Liver (tissue), 3 donors: ENCODE results near the gene DONSON.

Experiments used
- CTCF ChIP-seq: fragments of 150-350 bp; IDR thresholded peaks from 2 replicates; pipeline ENCODE4 v1.5.1; 2017; ENCODE audit warnings: improper control_type of control experiment, low read depth, low read length; ENCODE audit not compliant: missing input control
- JUND ChIP-seq, 2 donors: IDR thresholded peaks; 2 replicates each; pipeline ENCODE4 v1.6.1; 2016; ENCODE audit warnings: antibody characterized with exemption in 2 of 2
- MAX ChIP-seq: IDR thresholded peaks from 2 replicates; pipeline ENCODE4 v1.6.1; 2016; ENCODE audit warnings: antibody characterized with exemption
- RAD21 ChIP-seq, 2 donors: IDR thresholded peaks; 2 replicates each; pipeline ENCODE4 v1.6.1; 2016; ENCODE audit warnings: antibody characterized with exemption in 2 of 2, mild to moderate bottlenecking in 2 of 2
- TAF1 ChIP-seq: conservative IDR thresholded peaks from 2 replicates; pipeline ENCODE4 v1.6.1; 2016; ENCODE audit warnings: antibody characterized with exemption, mild to moderate bottlenecking
- donor health status: healthy.
- donor health status: healthy.

GRCh38 chr21:33539616-33540015 lies 48.9 kb downstream of the DONSON start:
- no peak for TF ChIP-seq CTCF
- no peak for TF ChIP-seq MAX
- no peak for TF ChIP-seq RAD21 (IDR thresholded peaks at IDR 0.05)
- TF ChIP-seq JUND (IDR thresholded peaks at IDR 0.05) = no peak
- no peak for TF ChIP-seq TAF1
